Endodermal cell (in vitro differentiated cells): ENCODE results near the gene SLC9A1. TPM values are rescaled to one million over a fixed set of nuclear protein-coding genes. Genes with fewer than 3 reads are reported as not detected.

ENCODE experiments used
- DNase-seq: peaks from one replicate; pipeline ENCODE4 v3.0.0-alpha.2; 2017
- H3K27ac ChIP-seq: 2 replicates; pipeline ENCODE4 v1.5.1; 2013; ENCODE audit warnings: mild to moderate bottlenecking, low read depth, low read length, moderate library complexity
- H3K27me3 ChIP-seq: 2 replicates; pipeline ENCODE4 v1.6.1; 2013; ENCODE audit warnings: mild to moderate bottlenecking, low read length, moderate library complexity; ENCODE audit not compliant: insufficient read depth, control insufficient read depth, poor library complexity, severe bottlenecking
- H3K36me3 ChIP-seq: 2 replicates; pipeline ENCODE4 v1.7.0; 2013; ENCODE audit warnings: mild to moderate bottlenecking, low read length, moderate library complexity; ENCODE audit not compliant: control insufficient read depth, insufficient read depth
- H3K4me1 ChIP-seq: one replicate; pipeline ENCODE4 v1.7.0; 2013; ENCODE audit warnings: low read length; ENCODE audit not compliant: control insufficient read depth, insufficient read depth
- H3K4me3 ChIP-seq: 2 replicates; pipeline ENCODE4 v1.5.1; 2013; ENCODE audit warnings: mild to moderate bottlenecking, low read length, moderate library complexity
- H3K9ac ChIP-seq: 2 replicates; pipeline ENCODE4 v1.6.1; 2013; ENCODE audit warnings: mild to moderate bottlenecking, low read length, moderate library complexity; ENCODE audit not compliant: poor library complexity, severe bottlenecking; ENCODE audit errors: extremely low read depth
- H3K9me3 ChIP-seq: 2 replicates; pipeline ENCODE4 v1.6.1; 2013; ENCODE audit warnings: mild to moderate bottlenecking, low read length, moderate library complexity; ENCODE audit not compliant: control insufficient read depth
- H3K27ac Mint-ChIP-seq: 2 replicates; pipeline ENCODE4 v1.8.0; 2020; ENCODE audit warnings: mixed read lengths
- H3K27me3 Mint-ChIP-seq: 2 replicates; pipeline ENCODE4 v1.8.0; 2021; ENCODE audit warnings: mild to moderate bottlenecking, mixed read lengths; ENCODE audit not compliant: insufficient read depth
- H3K36me3 Mint-ChIP-seq: 2 replicates; pipeline ENCODE4 v1.8.0; 2020; ENCODE audit warnings: low read depth, mixed read lengths
- H3K4me1 Mint-ChIP-seq: 2 replicates; pipeline ENCODE4 v1.8.0; 2020; ENCODE audit warnings: mixed read lengths
- H3K4me3 Mint-ChIP-seq: 2 replicates; pipeline ENCODE4 v1.8.0; 2020; ENCODE audit warnings: mild to moderate bottlenecking, moderate library complexity, mixed read lengths
- H3K9me3 Mint-ChIP-seq: 2 replicates; pipeline ENCODE4 v1.8.0; 2020; ENCODE audit warnings: mild to moderate bottlenecking, mixed read lengths
- CTCF ChIP-seq: fragments of 200-600 bp; sonication (generic); conservative IDR thresholded peaks from 2 replicates; pipeline ENCODE4 v1.5.0; 2021; ENCODE audit warnings: antibody characterized with exemption, mild to moderate bottlenecking
- WGBS, 2 experiments: methylation state at CpG; one replicate each; pipeline versions ENCODE4 v1.1.5 to v1.1.7; 2013; ENCODE audit warnings: missing lambda C conversion rate in 2 of 2, mixed read lengths in 1 of 2; ENCODE audit not compliant: insufficient coverage in 1 of 2, insufficient read length in 1 of 2; 5-methylcytosine and 5-hydroxymethylcytosine counted together
- total RNA-seq, 2 donors: library from RNA; stranded (reverse); fragmentation: NEBNext Ultra II Directional in 1 of 2; extraction: Animal tissue kit (Norgen Biotek cat#: 25700) in 1 of 2; gene quantifications; 2 replicates in 1 of 2; 3 replicates in 1 of 2; pipeline ENCODE4 v1.2.1, GENCODE V29; 2021

Gene SLC9A1
- total RNA-seq, 2 donors from 2014 or later, result 25.9 to 34.7 TPM

DNA sequence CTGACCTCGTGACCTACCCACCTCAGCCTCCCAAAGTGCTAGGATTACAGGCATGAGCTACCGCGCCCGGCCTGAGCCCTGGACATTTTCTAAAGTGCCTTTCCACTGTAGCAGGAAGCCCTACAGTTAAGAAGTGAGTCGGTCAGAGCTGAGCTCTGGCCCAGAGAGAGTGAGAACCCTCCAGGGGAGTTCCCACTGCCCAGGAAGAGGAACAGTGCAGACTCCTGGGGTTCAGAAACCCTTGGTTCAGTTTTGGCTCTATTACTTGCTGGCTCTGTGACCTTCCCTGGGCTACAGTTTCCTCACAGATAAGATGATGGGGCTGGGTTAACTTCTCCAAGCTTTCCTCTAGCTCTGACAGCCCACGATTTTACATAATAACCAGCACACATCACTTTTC lies 20.9 kb downstream of the SLC9A1 start:
- Mint-ChIP-seq H3K9me3 (no peaks in the 10 kb centered on the region), H3K4me1 (peaks cover 19% of the 10 kb centered on the region), H3K36me3 (peaks cover 2% of the 10 kb centered on the region), H3K27me3 (no peaks in the 10 kb centered on the region), H3K4me3 (no peak overlapping the region), H3K27ac (no peak overlapping the region)
- no peaks in the 10 kb centered on the region for H3K4me1 ChIP-seq
- DNase-seq, result no peak
- no peak overlapping the region for H3K27ac ChIP-seq
- H3K36me3 ChIP-seq, result no peaks in the 10 kb centered on the region
- no peak overlapping the region for H3K4me3 ChIP-seq
- H3K9me3 ChIP-seq, result no peaks in the 10 kb centered on the region
- H3K9ac ChIP-seq, result no peak overlapping the region
- no peaks in the 10 kb centered on the region for H3K27me3 ChIP-seq
- WGBS, 2 experiments, result 94 to 98% methylated on average over 6 of the region's 6 CpGs
- no peak for TF ChIP-seq CTCF

- Histone ChIP-seq H3K9ac (no peak overlapping the region), H3K9me3 (no peaks in the 10 kb centered on the region), H3K27me3 (no peaks in the 10 kb centered on the region), H3K4me3 (no peak overlapping the region), H3K4me1 (no peaks in the 10 kb centered on the region), H3K27ac (no peak overlapping the region), H3K36me3 (no peaks in the 10 kb centered on the region)
- no peaks in the 10 kb centered on the region for H3K27me3 Mint-ChIP-seq
- no peak overlapping the region for H3K4me3 Mint-ChIP-seq
- peaks cover 15% of the 10 kb centered on the region for H3K4me1 Mint-ChIP-seq
- H3K27ac Mint-ChIP-seq, result no peak overlapping the region
- DNase-seq, result no peak
- TF ChIP-seq CTCF, result no peak
- peaks cover 2% of the 10 kb centered on the region for H3K36me3 Mint-ChIP-seq
- H3K9me3 Mint-ChIP-seq, result no peaks in the 10 kb centered on the region
- 97 to 98% methylated on average over 4 to 5 of the region's 5 CpGs for WGBS, 2 experiments
Measured at GRCh38 chr1:27133158-27133557, 21.8 kb downstream of the SLC9A1 start.

DNA sequence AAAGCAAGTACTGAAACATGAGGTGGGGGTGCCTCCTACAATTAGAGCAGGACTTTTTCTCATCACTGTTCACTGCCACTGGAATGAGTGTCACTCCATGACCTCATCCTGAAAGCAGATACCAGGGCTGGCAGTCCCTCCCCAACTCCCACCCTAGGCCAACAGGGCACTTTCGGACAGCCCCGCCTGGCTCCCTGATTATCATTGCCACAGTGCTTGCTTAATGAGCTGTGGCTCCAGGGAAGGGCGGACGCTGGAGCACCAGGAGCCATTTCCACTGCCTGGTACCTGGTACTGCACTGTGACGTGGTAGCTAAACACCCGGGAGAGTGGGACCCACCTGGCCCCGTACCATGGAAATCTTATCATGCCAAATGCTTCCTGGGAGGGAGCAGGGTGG lies 22.3 kb downstream of the SLC9A1 start:
- Mint-ChIP-seq H3K27ac (no peak overlapping the region), H3K4me1 (peaks cover 10% of the 10 kb centered on the region), H3K4me3 (no peak overlapping the region), H3K9me3 (no peaks in the 10 kb centered on the region), H3K27me3 (no peaks in the 10 kb centered on the region), H3K36me3 (peaks cover 2% of the 10 kb centered on the region)
- DNase-seq, result no peak
- Histone ChIP-seq H3K4me3 (no peak overlapping the region), H3K9me3 (no peaks in the 10 kb centered on the region), H3K4me1 (no peaks in the 10 kb centered on the region), H3K9ac (no peak overlapping the region), H3K36me3 (no peaks in the 10 kb centered on the region), H3K27me3 (no peaks in the 10 kb centered on the region), H3K27ac (no peak overlapping the region)
- no peak for TF ChIP-seq CTCF
- 90 to 94% methylated on average over 7 of the region's 7 CpGs for WGBS, 2 experiments
